Myometrial cell (primary cell): ENCODE data around the gene CLEC2L. TPM values are rescaled to one million over a fixed set of nuclear protein-coding genes. Genes with fewer than 3 reads are reported as not detected.

Source experiments
- total RNA-seq: library from RNA; depleted of rRNA; stranded (reverse); fragments of >200 nt; gene quantifications from 2 replicates; pipeline ENCODE4 v1.2.3, GENCODE V29; 2015

CLEC2L gene
- total RNA-seq, result not detected in 2 replicates

GRCh38 chr7:139523199-139523941 lies at the start of gene CLEC2L:
Gene CLEC2L (plus strand): TSS chr7:139523685. CDS start chr7:139523928, 243 bp downstream.

Other genes with a start within 250 kb of the CLEC2L start
- 9.4 and 13.5 TPM in 2 replicates for gene FMC1, start 182.3 kb upstream of the CLEC2L start, total RNA-seq
- gene LUC7L2, start 163.8 kb upstream of the CLEC2L start, total RNA-seq, result 30.8 and 32.8 TPM in 2 replicates
- not detected in 2 replicates for gene KLRG2, start 40.0 kb upstream of the CLEC2L start, total RNA-seq